Measurements from ENCODE around the gene IFIT1B. TPM values are rescaled to one million over a fixed set of nuclear protein-coding genes. Genes with fewer than 3 reads are reported as not detected.

IFIT1B gene
- total and polyA plus RNA-seq, 9 of the 15 experiments (the other 6 are each of a cell fraction or from before 2014, with no cell fraction given): not detected

DNA sequence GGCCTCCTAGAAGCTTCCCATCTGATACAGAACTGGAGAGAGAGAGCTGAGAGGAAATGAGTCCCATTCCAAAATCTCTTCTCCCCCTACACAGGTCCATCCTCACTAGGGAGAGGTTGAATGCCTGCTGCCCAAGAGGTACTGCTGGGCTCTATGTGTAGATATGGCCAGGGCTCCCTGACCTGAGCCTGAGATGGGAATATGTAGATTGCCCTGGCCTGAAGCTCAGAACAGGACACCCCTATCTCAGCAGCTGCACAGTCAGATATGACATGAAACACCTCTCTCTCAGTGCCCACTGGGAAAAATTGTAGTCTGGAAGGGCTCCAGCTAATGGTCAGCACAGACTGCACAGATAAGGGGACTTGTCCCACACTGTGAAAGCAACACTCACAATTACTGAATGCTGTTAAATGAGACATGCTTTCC is 3.1 kb upstream of the IFIT1B start (continued):
- TF ChIP-seq SMARCC2 (IDR thresholded peaks at IDR 0.05; ENCODE audit: low read depth) (no peak), PYGO2 (tag; IDR thresholded peaks at IDR 0.05) (no peak), SIX5 (IDR thresholded peaks at IDR 0.05; ENCODE audit: borderline replicate concordance in 1 of 2, insufficient read depth in 1 of 2, low read depth in 1 of 2, low read length in 2 of 2) (no peak), COPS2 (conservative IDR thresholded peaks at IDR 0.05) (no peak), TAF1 (IDR thresholded peaks at IDR 0.05; ENCODE audit: control insufficient read depth, extremely low read depth, insufficient read depth, low read length, severe bottlenecking) (no peak), MTA2 (IDR thresholded peaks at IDR 0.05; ENCODE audit: low read depth) (peak; percentile 59), POLR2G (IDR thresholded peaks at IDR 0.05; ENCODE audit: low read depth, low read length) (no peak), SOX6 (IDR thresholded peaks at IDR 0.05) (peak; percentile 28), SRSF1 (IDR thresholded peaks at IDR 0.05; ENCODE audit: low read depth, low read length) (no peak), USF1 (CRISPR knock-in tag; IDR thresholded peaks at IDR 0.05) (no peak), ZNF23 (CRISPR knock-in tag; IDR thresholded peaks at IDR 0.05) (no peak), NFE2L1 (tag; IDR thresholded peaks at IDR 0.05; ENCODE audit: borderline replicate concordance, low read depth) (no peak), ZNF445 (CRISPR knock-in tag; IDR thresholded peaks at IDR 0.05; ENCODE audit: low read depth) (no peak), EWSR1 (IDR thresholded peaks at IDR 0.05; ENCODE audit: borderline replicate concordance, low read depth, partially characterized antibody) (no peak), SAFB2 (IDR thresholded peaks at IDR 0.05; ENCODE audit: borderline replicate concordance, low read depth, low read length, severe bottlenecking) (no peak), MEF2A (IDR thresholded peaks at IDR 0.05; ENCODE audit: control insufficient read depth, low read depth, low read length) (no peak), PCBP1 (IDR thresholded peaks at IDR 0.05; ENCODE audit: low read depth, low read length, poor library complexity, severe bottlenecking) (no peak), SMARCB1 (IDR thresholded peaks at IDR 0.05; ENCODE audit: insufficient read length, low read depth) (no peak), ZNF217 (CRISPR knock-in tag; IDR thresholded peaks at IDR 0.05) (no peak), POU5F1 (IDR thresholded peaks at IDR 0.05; ENCODE audit: borderline replicate concordance, low read depth, low read length, partially characterized antibody) (no peak), MAFK (IDR thresholded peaks at IDR 0.05; ENCODE audit: low read length) (no peak), SRSF9 (IDR thresholded peaks at IDR 0.05; ENCODE audit: borderline replicate concordance, low read depth, low read length) (no peak), SMARCA5 (IDR thresholded peaks at IDR 0.05) (no peak), PHF21A (IDR thresholded peaks at IDR 0.05; ENCODE audit: borderline replicate concordance, low read depth) (no peak), EZH2 (IDR thresholded peaks at IDR 0.05; ENCODE audit: borderline replicate concordance, low read depth, low read length) (no peak), ZNF717 (CRISPR knock-in tag; IDR thresholded peaks at IDR 0.05) (no peak), NFIC (IDR thresholded peaks at IDR 0.05) (peak; percentile 83), CHD4 (IDR thresholded peaks at IDR 0.05; ENCODE audit: insufficient read depth, insufficient replicate concordance, low read depth, low read length, poor library complexity, severe bottlenecking) (no peak), CHD2 (IDR thresholded peaks at IDR 0.05; ENCODE audit: low read depth, low read length) (no peak), TARDBP (IDR thresholded peaks at IDR 0.05) (no peak), ZNF584 (CRISPR knock-in tag; IDR thresholded peaks at IDR 0.05; ENCODE audit: low read depth) (no peak), TCFL5 (CRISPR knock-in tag; conservative IDR thresholded peaks at IDR 0.05) (no peak), ETV5 (CRISPR knock-in tag; IDR thresholded peaks at IDR 0.05; ENCODE audit: low read depth) (no peak)

Measured in K562 (cell line).